Right renal cortex interstitium (tissue), 3 donors: ENCODE results near the gene FBXW4. TPM values are rescaled to one million over a fixed set of nuclear protein-coding genes. Genes with fewer than 3 reads are reported as not detected.
"Not testable (repeated sequence)": the region's sequence is repeated elsewhere in the genome, so short reads cannot be mapped to it uniquely, and the experiment has no call there.

Experiments used
- DNase-seq, 3 donors: peaks; one replicate each; pipeline ENCODE4 v3.0.0-alpha.2; 2013; ENCODE audit warnings: low read depth in 3 of 3, low spot score in 2 of 3
- polyA plus RNA-seq, 3 donors: library from polyadenylated mRNA; unstranded; fragments of 120-200 nt; gene quantifications; one replicate each; pipeline ENCODE4 v1.2.1, GENCODE V29; 2013; ENCODE audit not compliant: insufficient read length in 3 of 3

The FBXW4 gene
- polyA plus RNA-seq, 3 donors, result 53.9 to 59.7 (median 57.4) TPM

GRCh38 chr10:101660256-101660655 is 34.7 kb downstream of the FBXW4 start:
- DNase-seq, result no peak

- no peak for DNase-seq
These were observed 36.0 kb downstream of the FBXW4 start for GRCh38 chr10:101658975-101659374.

GRCh38 chr10:101656890-101657289 is 38.1 kb downstream of the FBXW4 start:
- DNase-seq, result no peak

GRCh38 chr10:101655570-101655969 is 39.4 kb downstream of the FBXW4 start:
- no peak for DNase-seq

GRCh38 chr10:101653536-101653935 is 41.4 kb downstream of the FBXW4 start:
- no peak for DNase-seq

GRCh38 chr10:101651336-101651735 is 43.6 kb downstream of the FBXW4 start:
- no peak for DNase-seq

- DNase-seq, result no peak
These were observed 44.1 kb downstream of the FBXW4 start for GRCh38 chr10:101650863-101651262.

GRCh38 chr10:101649525-101650085 is 45.4 kb downstream of the FBXW4 start:
- no peak for DNase-seq

- DNase-seq, result no peak
These were observed 47.7 kb downstream of the FBXW4 start for GRCh38 chr10:101647255-101647654.

- DNase-seq, result no peak
These were observed 48.6 kb downstream of the FBXW4 start for GRCh38 chr10:101646364-101646763.

- no peak for DNase-seq
These were observed 49.3 kb downstream of the FBXW4 start for GRCh38 chr10:101645659-101646058.

GRCh38 chr10:101644002-101644401 is 51.0 kb downstream of the FBXW4 start:
- DNase-seq, result no peak

GRCh38 chr10:101643546-101643945 is 51.4 kb downstream of the FBXW4 start:
- DNase-seq, result no peak

GRCh38 chr10:101639141-101639900 is 55.6 kb downstream of the FBXW4 start:
- DNase-seq, result no peak

- not testable (repeated sequence) for DNase-seq
These were observed 61.5 kb downstream of the FBXW4 start for GRCh38 chr10:101633510-101633909.

- no peak for DNase-seq
These were observed 63.0 kb downstream of the FBXW4 start for GRCh38 chr10:101631821-101632475.

GRCh38 chr10:101630633-101630920 is 64.4 kb downstream of the FBXW4 start:
- DNase-seq, result no peak

GRCh38 chr10:101629837-101630632 is 64.9 kb downstream of the FBXW4 start:
- no peak for DNase-seq

GRCh38 chr10:101625821-101626412 is 69.1 kb downstream of the FBXW4 start:
- DNase-seq, result no peak

- DNase-seq, result no peak
These were observed 70.4 kb downstream of the FBXW4 start for GRCh38 chr10:101624526-101625102.

- DNase-seq, result no peak
These were observed 71.4 kb downstream of the FBXW4 start for GRCh38 chr10:101623528-101623927.
